Peyer's patch (tissue), 4 donors: ENCODE results near the gene FUBP1. TPM values are rescaled to one million over a fixed set of nuclear protein-coding genes. Genes with fewer than 3 reads are reported as not detected.

Source experiments
- DNase-seq, 3 donors: peaks; one replicate each; pipeline ENCODE4 v3.0.0-alpha.2; 2017 to 2019
- H3K27ac ChIP-seq, 4 donors: fragments of 200-600 bp; sonication (generic); one replicate each; pipeline ENCODE4 v1.5.1; 2016 to 2019
- H3K27me3 ChIP-seq, 2 donors: fragments of 200-600 bp; sonication (generic); one replicate each; pipeline ENCODE4 v1.5.1; 2019
- H3K36me3 ChIP-seq, 3 donors: fragments of 200-600 bp; sonication (generic); one replicate each; pipeline ENCODE4 v1.5.1; 2016 to 2019
- H3K4me1 ChIP-seq, 4 donors: fragments of 200-600 bp; sonication (generic); one replicate each; pipeline ENCODE4 v1.5.1; 2016 to 2019
- H3K4me3 ChIP-seq, 4 donors: fragments of 200-600 bp; sonication (generic); 1 replicate in 3 of 4; 2 replicates in 1 of 4; pipeline ENCODE4 v1.5.1; 2016 to 2019; ENCODE audit warnings: mild to moderate bottlenecking in 1 of 4
- H3K9me3 ChIP-seq, 4 donors: fragments of 200-600 bp; sonication (generic); one replicate each; pipeline ENCODE4 v1.5.1; 2016 to 2019; ENCODE audit warnings: mild to moderate bottlenecking in 1 of 4
- CTCF ChIP-seq, 6 experiments: fragments of 450-650 bp in 4 of 6; fragments of 200-600 bp in 2 of 6; sonication (generic) in 1 of 6; IDR thresholded peaks; one replicate each; pipeline ENCODE4 v1.5.1; 2017 to 2019; ENCODE audit warnings: antibody characterized with exemption in 6 of 6, mild to moderate bottlenecking in 3 of 6, moderate library complexity in 1 of 6
- POLR2A ChIP-seq, 2 donors: fragments of 450-650 bp; IDR thresholded peaks; one replicate each; pipeline ENCODE4 v1.5.1; 2017; ENCODE audit warnings: antibody characterized with exemption in 2 of 2, mild to moderate bottlenecking in 2 of 2, moderate library complexity in 2 of 2
- total RNA-seq, 4 donors: library from RNA; depleted of rRNA; stranded (reverse); fragments of >200 nt; gene quantifications; one replicate each; pipeline ENCODE4 v1.1.0, GENCODE V29; 2016

FUBP1 gene
- total RNA-seq, 4 donors from 2014 or later = 76.4 to 196 (median 129) TPM

- H3K9me3 ChIP-seq = no peaks in the 10 kb centered on the region
- no peak overlapping the region for H3K27ac ChIP-seq
- H3K4me3 ChIP-seq = no peak overlapping the region
- no peak for DNase-seq
- no peaks in the 10 kb centered on the region for H3K27me3 ChIP-seq
- H3K36me3 ChIP-seq = peaks cover 0 to 94% (median 3%) of the 10 kb centered on the region in 3 donors
- no peak for TF ChIP-seq CTCF (IDR thresholded peaks at IDR 0.05)
- TF ChIP-seq POLR2A (IDR thresholded peaks at IDR 0.05) = no peak
- peaks cover 0 to 12% (median 0%) of the 10 kb centered on the region in 4 donors for H3K4me1 ChIP-seq
Observed at GRCh38 chr1:77966291-77966690, 12.6 kb downstream of the FUBP1 start.

- Histone ChIP-seq H3K36me3 (peaks cover 0 to 99% (median 3%) of the 10 kb centered on the region in 3 donors), H3K4me3 (no peak overlapping the region), H3K27ac (no peak overlapping the region), H3K27me3 (no peaks in the 10 kb centered on the region), H3K9me3 (no peaks in the 10 kb centered on the region), H3K4me1 (no peaks in the 10 kb centered on the region)
- TF ChIP-seq CTCF (IDR thresholded peaks at IDR 0.05) (no peak), POLR2A (IDR thresholded peaks at IDR 0.05) (no peak)
- no peak for DNase-seq
Observed at GRCh38 chr1:77961392-77961791, 17.5 kb downstream of the FUBP1 start.

GRCh38 chr1:77958850-77959249, 20.0 kb downstream of the FUBP1 start:
- no peak overlapping the region for H3K27ac ChIP-seq
- peaks cover 0 to 99% (median 0%) of the 10 kb centered on the region in 3 donors for H3K36me3 ChIP-seq
- no peaks in the 10 kb centered on the region for H3K9me3 ChIP-seq
- no peak for DNase-seq
- no peak overlapping the region for H3K4me3 ChIP-seq
- TF ChIP-seq CTCF (IDR thresholded peaks at IDR 0.05) (no peak), POLR2A (IDR thresholded peaks at IDR 0.05) (no peak)
- H3K27me3 ChIP-seq = no peaks in the 10 kb centered on the region
- H3K4me1 ChIP-seq = no peaks in the 10 kb centered on the region

- Histone ChIP-seq H3K9me3 (no peaks in the 10 kb centered on the region), H3K36me3 (peaks cover 0 to 98% (median 0%) of the 10 kb centered on the region in 3 donors), H3K4me3 (no peak overlapping the region), H3K4me1 (no peaks in the 10 kb centered on the region), H3K27me3 (no peaks in the 10 kb centered on the region), H3K27ac (no peak overlapping the region)
- TF ChIP-seq CTCF (IDR thresholded peaks at IDR 0.05) = no peak
- no peak for TF ChIP-seq POLR2A (IDR thresholded peaks at IDR 0.05)
- DNase-seq = no peak
Observed at GRCh38 chr1:77958391-77958790, 20.5 kb downstream of the FUBP1 start.

- TF ChIP-seq POLR2A (IDR thresholded peaks at IDR 0.05) (no peak), CTCF (IDR thresholded peaks at IDR 0.05) (no peak)
- no peak overlapping the region for H3K4me3 ChIP-seq
- H3K36me3 ChIP-seq = peaks cover 0 to 97% (median 0%) of the 10 kb centered on the region in 3 donors
- no peaks in the 10 kb centered on the region for H3K27me3 ChIP-seq
- no peaks in the 10 kb centered on the region for H3K4me1 ChIP-seq
- DNase-seq = no peak
- H3K9me3 ChIP-seq = no peaks in the 10 kb centered on the region
- H3K27ac ChIP-seq = no peak overlapping the region
Observed at GRCh38 chr1:77956464-77956863, 22.4 kb downstream of the FUBP1 start.

GRCh38 chr1:77955709-77956108, 23.2 kb downstream of the FUBP1 start:
- Histone ChIP-seq H3K36me3 (peaks cover 0 to 96% (median 0%) of the 10 kb centered on the region in 3 donors), H3K4me1 (no peaks in the 10 kb centered on the region)
- no peak for DNase-seq

More at GRCh38 chr1:77955709-77956108, 23.2 kb downstream of the FUBP1 start:
- Histone ChIP-seq H3K27ac (no peak overlapping the region), H3K4me3 (no peak overlapping the region), H3K27me3 (no peaks in the 10 kb centered on the region), H3K9me3 (no peaks in the 10 kb centered on the region)
- no peak for TF ChIP-seq CTCF (IDR thresholded peaks at IDR 0.05)
- TF ChIP-seq POLR2A (IDR thresholded peaks at IDR 0.05) = no peak
